Measurements from ENCODE around the gene NUP62.
A peak's percentile ranks its signal among the peaks of the same experiment; 100 is the strongest.

The NUP62 gene

GRCh38 chr19:49881186-49881585 lies 48.1 kb downstream of the NUP62 start:
- DNase-seq (ENCODE audit: low read depth in 2 of 2), result no peak

GRCh38 chr19:49880162-49880869 lies 49.0 kb downstream of the NUP62 start:
- DNase-seq (ENCODE audit: low read depth in 2 of 2), result no peak

GRCh38 chr19:49879243-49879963 lies 49.9 kb downstream of the NUP62 start:
- DNase-seq (ENCODE audit: low read depth in 2 of 2), result no peak

GRCh38 chr19:49878744-49879070 lies 50.6 kb downstream of the NUP62 start:
- no peak for DNase-seq (ENCODE audit: low read depth in 2 of 2)

- DNase-seq (ENCODE audit: low read depth in 2 of 2), result peak; percentile 98 to 99
These were observed 51.2 kb downstream of the NUP62 start for GRCh38 chr19:49877879-49878743.

- peak; percentile 97 for DNase-seq (ENCODE audit: low read depth in 2 of 2)
These were observed 52.1 kb downstream of the NUP62 start, which contains the start of the genes AKT1S1 and TBC1D17 for GRCh38 chr19:49877020-49877878. Gene AKT1S1 (minus strand): TSS chr19:49877355. CDS start chr19:49873295, 4,060 bp downstream. Gene TBC1D17 (plus strand): TSS chr19:49877702. CDS start chr19:49877724, 22 bp downstream.

- DNase-seq (ENCODE audit: low read depth in 2 of 2), result peak; percentile 95 to 97
These were observed 52.8 kb downstream of the NUP62 start for GRCh38 chr19:49876422-49877019.

GRCh38 chr19:49875857-49876421 lies 53.4 kb downstream of the NUP62 start:
- peak in 1 of 2 donors; percentile 39 for DNase-seq (ENCODE audit: low read depth in 2 of 2)

- DNase-seq (ENCODE audit: low read depth in 2 of 2), result no peak
These were observed 54.1 kb downstream of the NUP62 start for GRCh38 chr19:49875177-49875576.

- no peak for DNase-seq (ENCODE audit: low read depth in 2 of 2)
These were observed 54.7 kb downstream of the NUP62 start for GRCh38 chr19:49874503-49875157.

- no peak for DNase-seq (ENCODE audit: low read depth in 2 of 2)
These were observed 55.5 kb downstream of the NUP62 start for GRCh38 chr19:49873834-49874233.

- DNase-seq (ENCODE audit: low read depth in 2 of 2), result no peak
These were observed 56.2 kb downstream of the NUP62 start for GRCh38 chr19:49873129-49873521.

GRCh38 chr19:49872245-49873128 lies 56.8 kb downstream of the NUP62 start:
- DNase-seq (ENCODE audit: low read depth in 2 of 2), result no peak

GRCh38 chr19:49871349-49871985 lies 57.8 kb downstream of the NUP62 start:
- DNase-seq (ENCODE audit: low read depth in 2 of 2), result no peak

- DNase-seq (ENCODE audit: low read depth in 2 of 2), result no peak
These were observed 58.9 kb downstream of the NUP62 start for GRCh38 chr19:49870309-49870901.

GRCh38 chr19:49869484-49870308 lies 59.6 kb downstream of the NUP62 start:
- DNase-seq (ENCODE audit: low read depth in 2 of 2), result peak; percentile 83 to 84

- no peak for DNase-seq (ENCODE audit: low read depth in 2 of 2)
These were observed 60.3 kb downstream of the NUP62 start for GRCh38 chr19:49869009-49869483.

Measured in stimulated activated CD8-positive, alpha-beta memory T cell treated with anti-CD3 and anti-CD28 coated beads, Interleukin-15, amount 100 ng/mL, for 48 hours (primary cell).